NOMO-1 treated with dmso at 0.1 percent for 144 hours (cell line): Measurements from ENCODE around the gene BAZ2B.

Experiments
- DNase-seq: peaks from one replicate; lab custom pipeline; 2025; ENCODE audit not compliant: unreplicated experiment; lab: John Stamatoyannopoulos, UW

The BAZ2B gene

DNA sequence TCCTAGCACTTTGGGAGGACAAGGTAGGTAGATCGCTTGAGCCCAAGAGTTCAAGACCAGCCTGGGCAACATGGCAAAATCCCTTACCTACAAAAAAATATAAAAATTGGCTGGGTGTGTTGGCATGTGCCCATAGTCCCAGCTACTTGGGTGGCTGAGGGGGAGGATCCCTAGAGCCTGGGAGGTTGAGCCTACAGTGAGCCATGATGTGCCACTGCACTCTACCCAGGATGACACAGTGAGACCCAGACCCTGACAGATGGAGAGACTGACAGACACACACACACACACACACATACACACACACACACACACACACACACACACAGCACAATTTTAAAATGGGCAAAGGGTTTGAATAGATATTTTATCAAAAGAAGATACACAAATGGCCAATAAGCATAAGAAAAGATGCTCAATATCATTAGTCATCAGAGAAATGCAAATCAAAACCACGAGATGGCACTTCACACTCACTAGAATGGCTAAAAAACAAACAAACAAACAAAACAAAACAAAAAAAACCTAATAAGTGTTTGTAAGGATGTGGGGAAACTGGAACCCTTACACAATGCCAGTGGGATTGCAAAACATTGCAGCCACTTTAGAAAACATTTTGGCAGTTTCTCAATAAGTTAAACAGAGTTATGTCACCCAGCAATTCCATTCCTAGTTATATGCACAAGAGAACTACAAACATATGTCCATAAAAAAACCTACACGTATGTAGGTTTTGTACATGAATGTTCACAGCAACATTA lies 42.3 kb downstream of the BAZ2B start:
- no peak for DNase-seq

- DNase-seq = no peak
Measured at GRCh38 chr2:159573294-159573693, 43.1 kb downstream of the BAZ2B start.

- DNase-seq = no peak
Measured at GRCh38 chr2:159572459-159572858, 43.9 kb downstream of the BAZ2B start.

GRCh38 chr2:159571540-159572260 lies 44.6 kb downstream of the BAZ2B start:
- no peak for DNase-seq

- DNase-seq = no peak
Measured at GRCh38 chr2:159564081-159564480, 52.3 kb downstream of the BAZ2B start.

DNA sequence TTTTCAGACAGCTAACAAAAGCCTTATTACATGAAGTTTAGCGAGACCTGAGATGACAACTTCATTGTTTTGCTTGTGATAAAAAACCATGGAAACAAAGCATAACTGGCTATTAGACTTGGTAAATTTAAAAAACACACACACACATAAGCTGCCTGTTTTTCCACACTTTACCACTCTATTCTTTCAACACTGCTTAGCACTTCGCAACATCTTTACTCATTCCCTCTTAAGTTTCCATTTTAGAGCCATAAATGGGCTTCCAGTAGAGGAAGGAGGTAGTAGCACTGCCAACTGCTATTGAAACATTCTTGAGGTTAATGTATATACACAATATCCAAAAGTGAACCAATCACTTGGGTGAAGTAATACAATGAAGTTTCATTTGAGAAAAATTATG lies 54.1 kb downstream of the BAZ2B start:
- peak; percentile 55 for DNase-seq

DNA sequence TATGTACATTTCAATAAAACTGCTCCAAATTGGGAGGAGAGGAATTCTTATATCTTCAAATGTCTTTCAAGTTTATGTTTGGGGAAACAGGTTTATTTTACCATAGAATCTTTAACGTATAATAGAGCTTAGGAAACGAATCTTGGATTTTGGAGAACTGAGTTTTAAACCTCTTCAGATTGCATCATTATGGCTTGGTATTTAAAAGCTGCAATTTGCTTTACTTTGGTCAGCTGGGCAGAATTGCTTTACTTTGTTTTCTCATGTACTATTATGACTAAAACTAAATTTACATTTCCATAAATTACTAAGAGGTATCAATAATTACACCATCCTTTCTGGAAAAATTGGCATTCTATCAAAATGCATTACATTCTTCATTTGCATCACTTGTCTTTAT lies 54.6 kb downstream of the BAZ2B start:
- peak; percentile 43 for DNase-seq

DNA sequence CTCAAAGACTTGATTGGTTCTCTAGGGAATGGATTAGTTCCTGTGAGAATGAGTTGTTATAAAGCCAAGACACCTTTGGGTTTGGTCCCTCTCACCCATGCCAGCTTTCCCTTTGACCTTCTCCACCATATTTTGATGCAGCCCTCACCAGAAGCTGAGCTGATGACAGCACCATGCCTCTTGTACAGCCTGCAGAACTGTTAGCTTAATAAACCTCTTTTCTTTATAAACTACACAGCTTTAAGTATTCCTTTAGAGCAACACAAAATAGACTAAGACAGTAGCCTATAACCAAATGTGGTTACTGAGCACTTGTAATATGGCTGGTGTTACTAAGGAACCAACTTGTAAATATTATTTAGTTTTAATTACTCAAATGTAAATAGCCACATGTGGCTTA lies 55.1 kb downstream of the BAZ2B start:
- DNase-seq = no peak

GRCh38 chr2:159559034-159559433 lies 57.3 kb downstream of the BAZ2B start:
- DNase-seq = no peak

- no peak for DNase-seq
Measured at GRCh38 chr2:159558479-159558878, 57.9 kb downstream of the BAZ2B start.

- DNase-seq = no peak
Measured at GRCh38 chr2:159557437-159558034, 58.8 kb downstream of the BAZ2B start.

GRCh38 chr2:159555651-159556392 lies 60.5 kb downstream of the BAZ2B start:
- peak; percentile 21 for DNase-seq

- no peak for DNase-seq
Measured at GRCh38 chr2:159553727-159554126, 62.6 kb downstream of the BAZ2B start.

- no peak for DNase-seq
Measured at GRCh38 chr2:159551806-159552205, 64.5 kb downstream of the BAZ2B start.

DNA sequence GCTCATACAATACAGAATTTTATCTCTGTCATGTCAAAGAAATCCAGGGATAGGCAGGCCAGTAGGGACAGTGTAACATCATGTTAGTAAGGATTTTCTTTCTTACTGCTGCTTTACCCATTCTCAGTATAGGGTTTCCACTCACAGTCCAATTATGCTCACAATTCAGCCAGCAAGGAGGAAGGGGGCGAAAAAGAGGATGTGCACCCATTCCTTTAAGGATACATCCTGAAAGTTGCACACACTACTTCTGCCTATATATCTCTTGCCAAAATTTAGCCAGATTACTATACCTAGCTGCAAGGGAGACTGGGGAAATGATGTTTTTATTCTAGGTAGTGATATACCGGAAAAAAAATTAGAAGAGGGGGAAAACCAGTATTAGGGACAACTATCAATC lies 66.1 kb downstream of the BAZ2B start:
- no peak for DNase-seq

- DNase-seq = peak; percentile 4
Measured at GRCh38 chr2:159549234-159549633, 67.1 kb downstream of the BAZ2B start.

GRCh38 chr2:159546716-159547430 lies 69.5 kb downstream of the BAZ2B start:
- no peak for DNase-seq

- DNase-seq = no peak
Measured at GRCh38 chr2:159546039-159546438, 70.3 kb downstream of the BAZ2B start.

DNA sequence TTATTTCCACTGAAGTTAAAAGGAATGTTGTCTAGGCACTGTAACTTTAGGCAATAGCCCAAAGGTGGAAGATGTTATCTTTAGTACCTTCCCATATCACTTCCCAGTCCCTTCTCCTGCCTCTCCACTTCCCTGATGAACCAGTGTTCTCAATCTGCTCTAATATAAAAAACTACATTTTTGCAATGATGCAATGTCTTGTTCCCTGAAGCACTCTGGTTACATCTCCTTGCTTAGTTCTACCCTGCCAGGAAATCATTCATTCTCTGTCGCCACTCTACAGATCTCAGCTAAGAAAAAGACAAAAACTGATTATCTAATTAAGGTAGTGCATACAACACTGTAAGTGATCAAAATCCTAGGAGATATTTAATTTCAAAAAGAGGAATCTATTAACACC lies 71.3 kb downstream of the BAZ2B start:
- no peak for DNase-seq

GRCh38 chr2:159542101-159542500 lies 74.2 kb downstream of the BAZ2B start:
- no peak for DNase-seq

DNA sequence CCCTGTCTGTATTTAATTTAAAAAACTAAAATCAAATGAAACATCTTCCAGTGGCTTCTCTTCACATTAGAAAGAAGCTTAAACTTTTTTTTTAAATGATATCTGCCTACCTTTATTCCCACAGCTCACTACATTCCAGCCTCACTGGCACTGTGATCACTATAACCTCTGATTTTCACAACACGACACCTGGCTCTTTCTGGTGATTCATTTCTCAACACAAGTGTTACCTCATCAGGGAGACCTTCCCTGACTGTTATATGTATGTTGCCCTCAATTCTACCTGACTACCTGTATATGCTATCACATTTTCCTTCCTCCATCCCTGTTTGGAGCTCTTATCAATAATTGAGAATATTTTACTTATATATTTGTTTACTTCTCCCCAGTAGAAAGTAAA lies 76.6 kb downstream of the BAZ2B start:
- DNase-seq = no peak
